ENCODE data around the gene NFKBIZ.
"Not testable (repeated sequence)": the region's sequence is repeated elsewhere in the genome, so short reads cannot be mapped to it uniquely, and the experiment has no call there.

Gene NFKBIZ

DNA sequence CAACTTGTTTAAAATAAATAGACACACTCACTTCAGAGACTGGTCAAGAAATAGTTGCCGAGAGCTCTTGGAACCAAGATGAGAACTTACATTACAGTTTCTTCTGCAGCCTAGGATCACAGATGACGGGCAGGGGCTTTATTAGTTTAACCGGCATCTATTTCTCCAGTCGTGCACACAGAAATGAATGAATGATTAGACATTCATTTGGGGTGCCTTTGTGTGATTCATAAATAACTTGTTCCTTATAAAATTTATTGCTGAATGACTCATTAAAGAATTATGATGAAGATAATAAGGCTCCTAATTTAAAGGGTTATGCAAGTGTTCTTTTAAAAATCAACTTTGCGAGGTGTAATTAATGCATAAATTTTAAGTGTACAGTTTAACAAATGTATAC, 20.8 kb downstream of the NFKBIZ start:
- DNase-seq (ENCODE audit: low read depth in 2 of 2): no peak

DNA sequence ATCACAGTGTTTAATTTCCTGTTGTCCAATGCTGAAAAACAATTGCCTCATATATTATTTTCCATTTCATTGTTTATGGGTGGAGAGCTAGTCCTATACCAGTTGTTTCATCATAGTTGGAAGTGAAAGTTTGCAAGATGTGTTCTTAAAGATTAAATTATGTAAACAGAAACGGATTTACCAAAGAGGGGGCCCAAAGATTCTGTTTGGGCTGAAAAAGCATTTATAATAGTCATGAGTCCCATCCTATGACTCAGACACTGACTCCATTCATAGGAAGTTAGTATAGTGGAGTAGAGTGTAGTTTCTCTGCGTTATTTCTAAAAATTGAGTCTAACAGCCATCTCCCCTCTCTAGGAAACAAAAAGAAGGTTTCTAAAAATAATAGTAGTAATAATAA, 24.3 kb downstream of the NFKBIZ start:
- no peak for DNase-seq (ENCODE audit: low read depth in 2 of 2)

DNA sequence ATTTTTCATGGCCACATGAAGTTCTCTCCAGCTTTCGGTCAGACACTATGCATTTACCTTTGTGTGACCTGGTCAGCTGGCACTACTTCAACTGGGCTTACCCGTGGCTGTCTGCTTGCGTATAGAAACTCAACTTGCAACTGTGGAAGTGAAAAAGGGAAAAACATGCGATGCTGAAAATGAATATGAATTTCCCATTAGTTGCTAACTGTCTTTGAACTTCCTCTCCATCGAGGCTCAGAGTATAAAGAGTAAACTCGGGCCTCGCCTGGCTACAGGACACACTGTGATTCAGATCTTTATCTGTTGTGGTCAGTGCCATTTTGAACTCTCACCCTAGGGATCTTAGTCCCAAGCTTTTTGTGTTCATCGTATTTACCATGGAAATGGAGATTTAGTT, 26.8 kb downstream of the NFKBIZ start:
- DNase-seq (ENCODE audit: low read depth in 2 of 2): no peak

DNA sequence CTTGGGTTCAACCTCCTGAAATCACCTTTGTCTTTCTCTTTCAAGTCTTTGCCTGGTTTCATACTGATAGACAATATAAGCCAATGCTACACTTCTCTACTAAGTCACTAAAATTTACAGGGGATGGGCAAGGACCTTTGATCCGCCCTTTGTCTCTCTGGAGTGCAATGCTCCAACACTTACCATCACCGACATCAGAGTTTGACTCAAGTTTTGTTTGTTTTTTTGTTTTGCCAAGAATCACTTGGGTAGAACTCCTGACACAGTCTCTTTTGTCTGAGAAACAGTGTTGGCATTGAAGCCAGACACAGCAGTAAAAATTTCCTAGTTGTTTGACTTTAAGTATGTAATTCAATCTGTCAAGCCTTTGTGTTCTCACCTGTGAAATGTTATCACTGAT, 29.3 kb downstream of the NFKBIZ start:
- no peak for DNase-seq (ENCODE audit: low read depth in 2 of 2)

DNA sequence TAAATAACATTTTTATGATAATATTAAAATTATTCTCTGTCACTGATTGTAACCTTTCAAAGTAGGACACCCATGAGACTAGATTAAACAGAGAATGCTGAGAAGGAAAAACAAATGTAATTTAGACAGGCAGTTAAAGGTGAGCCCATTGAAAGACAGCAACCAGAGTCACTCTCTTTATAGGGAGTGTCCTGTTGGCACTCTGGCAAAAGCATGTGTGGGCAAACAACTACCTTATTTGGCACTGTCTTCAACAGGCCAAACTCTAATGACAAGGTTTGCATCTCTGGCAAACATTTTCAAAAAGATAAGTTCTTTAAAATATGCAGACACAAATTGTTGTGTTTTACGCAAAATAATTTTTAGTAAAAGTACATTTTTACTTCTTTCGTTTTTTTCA, 29.8 kb downstream of the NFKBIZ start:
- no peak for DNase-seq (ENCODE audit: low read depth in 2 of 2)

DNA sequence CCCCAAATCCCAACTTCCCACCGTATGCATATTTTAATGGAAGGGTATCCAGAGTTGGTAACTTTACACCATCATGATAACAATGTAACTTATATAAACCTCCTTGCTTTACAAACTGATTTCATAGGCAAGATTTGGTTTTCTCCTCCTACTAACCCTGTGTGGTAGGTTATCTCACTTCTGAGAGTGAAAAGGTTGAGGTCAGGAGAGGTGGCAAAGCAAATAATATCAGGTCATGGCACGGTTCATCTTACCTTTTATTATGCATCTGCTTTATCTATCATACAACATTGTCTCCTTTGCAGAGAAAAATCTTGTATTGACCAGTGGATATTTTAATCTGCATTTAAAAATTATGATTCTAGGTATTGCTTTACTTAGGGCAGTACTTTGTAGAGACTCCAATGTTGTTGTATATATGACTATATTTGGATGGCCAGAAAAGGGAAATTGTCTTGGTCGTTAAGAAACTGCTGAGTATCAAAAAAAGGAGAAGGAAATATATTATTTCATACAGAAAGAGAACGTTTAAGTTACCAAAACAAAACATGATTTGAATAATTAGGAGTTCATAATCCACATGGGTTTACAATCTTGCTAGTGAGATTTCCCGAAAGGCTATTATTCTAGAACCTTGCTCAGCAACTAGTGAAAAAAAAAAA, 30.4 kb downstream of the NFKBIZ start:
- DNase-seq (ENCODE audit: low read depth in 2 of 2): no peak

DNA sequence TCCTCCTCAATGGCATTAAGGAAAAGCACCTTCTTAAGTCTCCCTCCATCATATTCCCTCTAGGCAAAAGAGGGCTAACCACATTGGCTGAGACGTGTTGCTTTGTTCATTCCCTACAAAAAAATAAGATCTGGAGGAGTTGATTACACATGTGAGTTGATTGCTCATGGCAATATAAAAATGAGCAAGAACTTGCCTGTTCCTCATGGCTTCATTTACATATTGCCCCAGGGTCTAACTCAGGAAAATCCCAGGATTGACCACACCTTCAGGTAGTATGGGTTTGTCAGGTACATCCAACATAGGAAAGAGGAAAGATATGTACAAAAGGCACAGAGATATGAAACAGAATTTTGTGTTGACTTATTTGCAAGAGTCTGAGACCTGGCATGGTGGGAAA, 35.5 kb downstream of the NFKBIZ start:
- DNase-seq (ENCODE audit: low read depth in 2 of 2): no peak

DNA sequence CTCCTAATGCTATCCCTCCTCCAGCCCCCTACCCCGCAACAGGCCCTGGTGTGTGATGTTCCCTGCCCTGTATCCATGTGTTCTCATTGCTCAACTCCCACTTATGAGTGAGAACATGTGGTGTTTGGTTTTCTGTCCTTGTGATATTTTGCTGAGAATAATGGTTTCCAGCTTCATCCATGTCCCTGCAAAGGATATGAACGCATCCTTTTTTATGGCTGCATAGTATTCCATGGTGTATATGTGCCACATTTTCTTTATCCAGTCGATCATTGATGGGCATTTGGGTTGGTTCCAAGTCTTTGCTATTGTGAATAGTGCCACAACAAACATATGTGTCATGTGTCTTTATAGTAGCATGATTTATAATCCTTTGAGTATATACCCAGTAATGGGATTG, 36.3 kb downstream of the NFKBIZ start:
- DNase-seq (ENCODE audit: low read depth in 2 of 2): not testable (repeated sequence)

DNA sequence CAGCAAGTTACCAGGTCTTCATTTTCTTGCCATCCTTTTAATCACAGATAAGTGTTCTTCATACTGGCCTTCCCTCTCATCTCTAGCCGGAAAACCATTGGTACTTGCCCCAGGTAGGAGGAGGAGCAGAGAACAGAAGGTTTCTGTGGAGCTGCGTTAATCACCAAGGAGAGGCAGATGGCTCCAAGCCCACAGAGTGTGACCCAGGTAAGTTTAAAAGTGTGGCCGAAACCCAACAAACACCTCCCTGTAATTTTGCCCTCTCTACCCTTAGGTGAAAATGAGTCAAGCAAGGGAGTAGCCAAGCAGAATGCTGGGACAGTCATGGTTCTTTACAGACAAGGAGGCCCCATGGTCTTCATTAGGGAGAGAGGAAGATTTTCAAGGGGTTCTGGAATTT, 37.3 kb downstream of the NFKBIZ start:
- no peak for DNase-seq (ENCODE audit: low read depth in 2 of 2)

DNA sequence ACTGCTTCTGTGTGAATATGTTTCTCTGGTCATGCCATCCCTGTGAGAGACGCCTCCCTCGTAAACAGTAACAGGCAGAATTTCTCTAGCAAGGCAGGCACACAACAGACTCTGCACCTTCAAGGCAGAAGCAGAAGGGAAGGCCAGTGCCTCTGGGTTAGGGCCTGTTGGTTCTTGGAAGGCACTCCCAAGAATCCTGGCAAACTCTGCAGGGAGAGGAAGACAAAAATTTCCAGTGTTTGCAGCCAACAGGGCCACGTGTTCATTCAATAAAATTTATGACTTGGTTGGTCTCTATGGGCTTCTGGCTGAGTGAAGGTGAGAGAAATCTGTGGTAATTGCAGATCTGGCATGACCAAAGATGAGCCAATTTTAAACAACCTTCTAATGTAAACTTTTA, 39.3 kb downstream of the NFKBIZ start:
- no peak for DNase-seq (ENCODE audit: low read depth in 2 of 2)

DNA sequence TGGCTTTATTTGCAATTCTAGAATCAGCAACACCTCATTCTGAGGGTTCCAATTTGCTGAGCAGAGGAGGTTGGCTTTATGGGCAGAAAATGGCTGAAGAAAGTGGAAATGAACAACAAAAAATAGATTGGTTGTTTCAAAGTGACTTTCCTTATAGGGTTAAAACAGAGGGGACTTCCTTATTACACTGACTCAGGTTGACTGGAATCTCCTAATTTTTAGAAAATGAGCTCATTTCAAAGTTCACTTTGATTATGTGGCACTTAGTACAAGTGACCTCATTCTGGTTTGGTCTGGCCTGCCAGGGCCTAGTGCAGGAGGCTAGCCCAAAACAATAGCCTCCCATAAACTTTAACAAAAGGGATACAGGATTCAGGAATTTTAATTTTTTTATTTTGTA, 41.4 kb downstream of the NFKBIZ start:
- peak in 1 of 2 experiments; percentile 31 for DNase-seq (ENCODE audit: low read depth in 2 of 2)

DNA sequence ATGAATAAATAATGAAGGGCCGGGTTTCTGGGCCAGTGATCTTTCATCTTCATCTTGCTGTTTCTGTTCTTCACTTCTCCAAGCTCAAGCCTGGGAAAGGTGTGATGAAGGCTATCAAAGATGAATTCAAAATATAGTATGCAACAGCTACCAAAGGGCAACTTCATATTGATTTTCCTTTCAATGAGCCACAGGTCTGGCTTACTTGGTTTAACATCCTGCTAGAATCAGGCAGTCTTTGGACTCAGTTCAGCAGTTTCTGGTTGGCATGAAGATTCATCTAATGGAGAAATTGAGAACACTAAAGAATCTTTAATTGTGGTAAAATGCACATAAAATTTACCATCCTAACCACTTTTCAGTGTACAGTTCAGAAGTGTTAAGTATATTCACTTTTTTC, 43.3 kb downstream of the NFKBIZ start:
- no peak for DNase-seq (ENCODE audit: low read depth in 2 of 2)

DNA sequence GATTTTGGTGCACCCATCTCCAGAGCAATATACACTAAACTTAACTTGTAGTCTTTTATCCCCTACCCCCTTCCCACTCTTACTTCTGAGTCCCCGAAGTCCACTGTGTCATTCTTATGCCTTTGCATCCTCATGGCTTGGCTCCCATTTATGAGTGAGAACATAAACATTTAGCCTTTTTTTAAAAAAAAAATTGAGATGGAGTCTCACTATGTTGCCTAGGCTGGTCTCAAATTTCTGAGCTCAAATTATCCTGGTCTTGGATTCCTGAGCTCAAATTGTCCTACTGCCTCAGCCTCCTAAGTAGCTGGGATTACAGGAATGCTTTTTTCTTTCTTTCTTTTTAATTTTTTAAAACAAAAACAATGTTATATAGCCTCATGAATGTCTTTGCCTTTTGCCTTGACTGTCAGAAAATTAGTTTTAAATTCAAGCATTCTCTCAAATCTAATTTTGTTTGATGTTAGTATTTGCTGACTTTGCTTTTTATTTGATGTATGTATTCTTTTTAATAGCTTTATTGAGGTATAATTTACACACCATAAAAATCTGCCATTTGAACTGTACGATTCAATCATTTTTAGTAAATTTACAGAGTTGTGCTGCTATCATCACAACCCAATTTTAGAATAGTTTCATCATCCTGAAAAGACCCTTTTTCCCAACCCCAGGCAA, 46.9 kb downstream of the NFKBIZ start:
- DNase-seq (ENCODE audit: low read depth in 2 of 2): no peak

DNA sequence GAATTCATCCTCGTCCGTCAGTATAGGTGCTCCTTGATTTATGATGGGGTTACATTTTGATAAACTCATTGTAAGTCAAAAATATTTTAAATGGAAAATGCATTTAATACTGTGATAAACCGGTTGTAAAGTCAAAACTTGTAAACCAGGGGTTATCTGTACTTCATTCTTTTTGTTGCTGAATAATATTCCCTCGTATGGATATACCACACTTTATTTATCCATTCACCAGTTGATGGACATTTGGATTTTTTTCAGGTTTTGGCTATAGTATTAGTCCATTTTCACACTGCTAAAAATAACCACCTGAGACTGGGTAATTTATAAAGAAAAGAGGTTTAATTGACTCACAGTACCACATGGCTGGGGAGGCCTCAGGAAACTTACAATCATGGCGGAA, 47.7 kb downstream of the NFKBIZ start:
- DNase-seq (ENCODE audit: low read depth in 2 of 2): no peak

DNA sequence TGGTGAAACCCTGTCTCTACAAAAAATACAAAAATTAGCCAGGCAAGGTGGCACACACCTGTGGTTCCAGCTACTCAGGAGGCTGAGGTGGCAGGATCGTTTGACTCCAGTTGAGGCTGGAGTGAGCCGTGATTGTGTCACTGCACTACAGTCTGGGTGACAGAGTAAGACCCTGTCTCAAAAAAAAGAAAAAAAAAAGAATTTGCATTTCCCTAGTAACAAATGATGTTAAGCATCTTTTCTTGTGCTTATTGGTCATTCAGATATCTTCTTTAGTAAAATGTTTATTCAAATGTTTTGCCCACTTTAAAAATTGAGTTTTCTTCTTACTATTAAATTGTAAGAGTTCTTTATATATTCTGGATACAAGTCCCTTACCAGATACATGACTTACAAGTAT, 48.7 kb downstream of the NFKBIZ start:
- DNase-seq (ENCODE audit: low read depth in 2 of 2): no peak

DNA sequence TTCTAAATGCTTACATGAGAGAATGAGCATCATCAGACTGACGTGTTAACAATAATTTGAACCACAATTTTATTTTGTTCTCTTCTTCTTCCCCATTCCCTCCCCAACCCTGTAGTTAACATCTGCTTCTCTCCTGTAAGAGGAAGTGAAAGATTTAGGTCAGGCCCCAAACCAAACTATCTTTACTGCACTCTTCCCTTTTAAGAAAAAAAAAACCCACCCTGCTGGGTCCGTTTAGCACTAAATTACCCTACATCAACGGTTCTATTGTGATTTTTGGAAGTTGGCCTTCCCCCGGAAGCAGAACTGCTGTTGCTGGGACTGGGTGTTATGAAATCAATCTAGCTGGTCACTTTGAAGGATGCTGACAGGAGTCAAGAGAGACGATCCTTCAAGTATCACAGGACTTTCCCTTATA, 49.4 kb downstream of the NFKBIZ start:
- no peak for DNase-seq (ENCODE audit: low read depth in 2 of 2)

DNA sequence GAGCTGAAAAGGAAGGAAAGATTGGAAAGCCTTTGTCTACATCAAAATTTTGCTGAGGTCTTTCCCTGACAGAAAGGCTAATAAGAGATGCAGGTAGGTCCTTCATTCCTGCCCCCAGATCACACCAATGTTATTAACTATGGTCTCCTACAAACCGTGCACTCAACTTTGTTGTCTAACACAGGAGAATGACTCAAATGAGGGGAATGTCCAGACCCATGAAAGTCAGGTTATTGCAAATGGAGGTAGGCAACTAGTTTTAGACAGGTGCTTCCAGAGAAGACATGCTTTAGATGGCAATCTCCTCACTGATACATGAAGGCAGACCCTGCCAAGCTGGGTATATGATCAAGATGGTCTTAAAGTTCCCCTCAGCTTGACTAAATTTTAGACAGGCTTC, 51.0 kb downstream of the NFKBIZ start:
- DNase-seq (ENCODE audit: low read depth in 2 of 2): no peak

DNA sequence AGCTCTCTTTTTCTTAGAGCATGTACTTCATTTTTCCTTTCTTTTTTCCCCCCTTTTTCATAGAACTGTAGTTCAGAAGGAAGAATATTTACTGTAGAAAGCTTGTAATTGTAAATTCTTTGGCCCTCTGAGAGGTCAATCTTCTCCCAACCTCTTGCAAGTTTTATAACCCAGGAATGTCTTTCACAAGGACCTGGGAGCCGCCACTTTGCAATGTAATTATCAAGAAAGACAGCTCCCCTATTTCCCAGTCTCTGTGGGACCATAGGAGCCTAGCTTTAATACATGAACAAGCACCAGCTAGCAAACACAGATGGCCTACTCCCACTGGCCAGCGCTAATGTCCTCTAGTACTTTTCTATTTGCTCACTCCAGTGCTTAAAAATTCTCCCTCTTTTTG, 51.4 kb downstream of the NFKBIZ start:
- DNase-seq (ENCODE audit: low read depth in 2 of 2): no peak

DNA sequence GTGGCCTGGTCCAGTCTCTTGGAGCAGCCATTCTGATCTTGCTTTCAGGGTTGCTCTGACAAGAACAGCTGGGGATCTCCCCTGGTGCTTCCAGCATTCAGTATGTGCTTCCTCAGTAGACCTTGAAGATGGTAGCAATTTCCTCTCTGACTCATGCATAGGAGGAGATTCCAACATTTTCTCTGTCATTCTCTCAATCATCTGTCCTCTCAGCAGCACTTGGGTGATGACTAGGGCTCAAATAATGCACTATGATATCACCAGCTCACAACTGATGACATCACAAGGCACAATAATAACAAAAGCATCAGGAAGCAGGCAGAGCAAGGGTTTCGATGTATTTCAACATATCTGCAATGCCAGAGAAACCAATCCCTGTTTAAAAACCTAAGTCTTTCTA, 52.7 kb downstream of the NFKBIZ start:
- DNase-seq (ENCODE audit: low read depth in 2 of 2): peak; percentile 86 to 88

DNA sequence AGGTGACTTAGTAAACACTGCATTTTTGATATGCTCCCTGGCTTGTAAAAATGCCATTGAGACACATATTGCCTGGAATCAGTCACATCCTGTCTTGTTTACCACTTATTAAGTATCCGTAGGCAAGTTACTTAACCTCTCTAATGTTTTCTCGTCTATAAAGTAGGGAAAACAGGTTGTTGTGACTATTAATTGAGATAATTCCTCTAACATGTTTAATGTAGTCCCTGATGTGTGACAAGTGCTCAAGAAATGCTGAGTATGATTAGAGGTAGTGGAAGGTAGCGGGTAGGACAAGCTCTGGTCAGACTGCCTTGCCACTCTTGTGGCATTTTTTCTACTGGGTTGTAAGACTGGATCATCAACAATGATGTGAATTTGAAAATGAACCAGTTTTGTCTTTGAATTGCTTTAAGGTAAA, 54.1 kb downstream of the NFKBIZ start:
- DNase-seq (ENCODE audit: low read depth in 2 of 2): no peak

DNA sequence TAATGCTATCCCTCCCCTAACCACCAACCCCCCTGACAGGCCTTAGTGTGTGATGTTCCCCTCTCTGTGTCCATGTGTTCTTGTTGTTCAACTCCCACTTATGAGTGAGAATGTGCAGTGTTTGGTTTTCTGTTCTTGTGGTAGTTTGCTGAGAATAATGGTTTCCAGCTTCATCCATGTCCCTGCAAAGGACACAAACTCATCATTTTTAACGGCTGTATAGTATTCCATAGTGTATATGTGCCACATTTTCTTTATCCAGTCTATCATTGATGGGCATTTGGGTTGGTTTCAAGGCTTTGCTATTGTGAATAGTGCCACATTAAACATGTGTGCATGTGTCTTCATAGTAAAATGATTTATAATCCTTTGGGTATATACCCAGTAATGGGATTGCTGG, 56.3 kb downstream of the NFKBIZ start:
- not testable (repeated sequence) for DNase-seq (ENCODE audit: low read depth in 2 of 2)
